T-helper 1 cell treated with Interleukin-12 subunit alpha and Interleukin-12 subunit beta and Interleukin-4 antibody, amounts not matched to agents 30 ng/mL and 1 ng/mL, for 36 hours (primary cell): Measurements from ENCODE around the gene ADGRB3. TPM values are rescaled to one million over a fixed set of nuclear protein-coding genes. Genes with fewer than 3 reads are reported as not detected.
"Not testable (repeated sequence)": the region's sequence is repeated elsewhere in the genome, so short reads cannot be mapped to it uniquely, and the experiment has no call there.

Experiments used
- intact Hi-C: fragments of 100-400 bp; cut with micrococcal nuclease; formaldehyde crosslinking; loops from one replicate; pipeline ENCODE4 v1.15.1; 2024
- total RNA-seq: library from RNA; stranded (reverse); gene quantifications from 2 replicates; pipeline ENCODE4 v1.2.3, GENCODE V29; 2022

Gene ADGRB3
- total RNA-seq, 1 donor from 2014 or later: not detected

DNA sequence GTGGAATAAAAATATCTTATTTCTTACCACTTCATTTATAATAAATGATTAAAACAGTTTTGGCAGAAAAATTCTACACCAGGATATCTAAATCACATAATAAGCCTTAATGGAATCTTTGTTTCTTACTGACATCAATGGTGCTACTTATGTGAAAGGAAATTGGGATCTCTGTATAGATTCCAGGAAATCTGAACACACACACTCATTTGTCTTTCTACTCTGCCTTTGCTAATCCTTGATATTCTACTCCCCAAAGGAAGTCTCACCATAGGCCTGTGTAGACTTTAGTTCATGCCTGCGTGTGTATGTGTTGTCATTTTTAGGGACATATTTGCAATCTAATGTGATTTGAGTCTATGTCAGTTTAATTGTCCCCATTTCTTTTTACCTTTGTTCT lies 7.9 kb downstream of the ADGRB3 start:
- intact Hi-C loops: no loop called here

DNA sequence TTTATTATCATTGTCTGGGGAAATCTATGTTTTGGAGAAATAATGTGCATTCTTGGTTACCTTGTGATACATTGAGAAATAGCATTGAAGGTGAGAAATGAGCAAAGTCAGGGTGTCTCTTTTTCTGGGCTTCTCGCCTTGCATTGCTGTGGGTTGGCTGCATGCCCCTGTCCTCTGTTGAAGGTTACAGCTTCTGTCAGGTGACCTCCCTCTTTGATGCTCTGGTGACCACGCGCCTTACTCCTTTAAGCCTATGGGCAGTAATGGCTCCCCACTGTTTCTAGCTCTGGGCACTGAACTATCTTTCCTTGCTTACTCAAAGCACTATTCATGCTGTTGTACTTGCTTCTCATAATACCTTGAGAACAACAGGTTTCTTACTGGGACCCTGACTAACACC lies 14.6 kb downstream of the ADGRB3 start:
- intact Hi-C loops: no loop called here

- intact Hi-C loops: no loop called here
Measured at GRCh38 chr6:68650142-68650541, 15.1 kb downstream of the ADGRB3 start.

DNA sequence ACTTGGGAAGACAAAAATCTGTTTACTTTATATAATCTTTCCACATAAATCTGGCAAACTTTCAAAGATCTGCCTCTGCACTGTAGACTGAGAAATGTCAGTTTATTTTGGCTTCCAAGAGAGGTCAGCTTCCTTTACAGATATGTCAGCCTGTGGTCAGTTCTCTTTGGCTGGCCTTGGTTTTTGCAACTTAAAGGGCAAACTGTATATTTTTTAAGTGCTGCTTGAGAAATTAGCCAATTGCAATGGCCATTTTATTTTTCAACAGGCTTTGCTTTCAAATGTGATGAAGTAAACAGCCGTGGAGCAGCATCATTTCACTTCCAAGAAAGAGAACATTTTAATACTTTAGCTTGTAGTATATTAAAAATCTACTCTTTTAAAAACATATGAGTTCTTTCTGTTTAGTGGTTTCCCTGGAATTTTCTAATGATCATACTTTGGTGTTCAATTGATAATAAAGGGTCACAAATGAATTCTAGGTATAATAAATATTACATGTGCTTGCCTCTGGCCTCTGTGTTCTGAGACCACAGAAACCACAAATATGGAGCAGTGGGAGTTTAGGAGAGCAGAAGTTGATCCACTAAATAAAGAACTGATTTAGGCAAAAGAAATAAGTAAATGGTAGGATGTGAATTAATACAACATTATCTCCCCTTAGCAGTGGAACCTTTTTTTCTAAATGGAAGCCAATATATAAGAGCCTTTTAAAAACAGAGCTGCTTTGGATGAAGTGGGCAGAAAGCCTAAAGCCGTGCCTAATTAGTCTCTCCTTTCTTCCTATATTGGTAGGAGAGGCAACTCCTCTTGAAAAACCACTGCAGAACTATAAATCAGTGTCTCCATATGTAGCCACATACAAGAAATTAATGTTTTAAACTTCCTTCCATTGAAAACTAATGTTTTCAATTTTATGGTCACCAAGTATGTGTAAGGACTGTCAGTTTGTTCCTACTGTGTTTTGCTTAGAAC lies 16.2 kb downstream of the ADGRB3 start:
- intact Hi-C loops: no loop called here

DNA sequence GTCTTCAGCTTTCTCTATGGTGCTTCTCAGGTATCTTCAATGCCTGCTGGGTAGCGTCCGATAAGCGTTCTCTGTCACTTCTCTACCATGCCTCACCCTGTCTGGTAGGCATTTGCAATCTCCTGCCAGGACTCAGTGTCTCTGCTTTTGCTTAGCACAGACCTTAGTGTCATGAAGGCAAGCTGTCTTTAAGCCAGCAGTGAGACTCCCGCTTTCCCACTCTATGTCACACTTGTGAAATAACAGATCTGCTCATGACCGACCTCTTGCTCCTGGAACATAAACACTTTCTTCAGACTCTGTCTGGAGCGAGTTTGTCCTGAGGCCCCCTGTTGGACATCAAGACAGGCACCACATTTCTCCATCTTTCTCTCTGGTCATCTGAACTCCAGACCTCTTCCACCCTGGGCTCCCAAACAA lies 17.0 kb downstream of the ADGRB3 start:
- intact Hi-C loops: no loop called here

DNA sequence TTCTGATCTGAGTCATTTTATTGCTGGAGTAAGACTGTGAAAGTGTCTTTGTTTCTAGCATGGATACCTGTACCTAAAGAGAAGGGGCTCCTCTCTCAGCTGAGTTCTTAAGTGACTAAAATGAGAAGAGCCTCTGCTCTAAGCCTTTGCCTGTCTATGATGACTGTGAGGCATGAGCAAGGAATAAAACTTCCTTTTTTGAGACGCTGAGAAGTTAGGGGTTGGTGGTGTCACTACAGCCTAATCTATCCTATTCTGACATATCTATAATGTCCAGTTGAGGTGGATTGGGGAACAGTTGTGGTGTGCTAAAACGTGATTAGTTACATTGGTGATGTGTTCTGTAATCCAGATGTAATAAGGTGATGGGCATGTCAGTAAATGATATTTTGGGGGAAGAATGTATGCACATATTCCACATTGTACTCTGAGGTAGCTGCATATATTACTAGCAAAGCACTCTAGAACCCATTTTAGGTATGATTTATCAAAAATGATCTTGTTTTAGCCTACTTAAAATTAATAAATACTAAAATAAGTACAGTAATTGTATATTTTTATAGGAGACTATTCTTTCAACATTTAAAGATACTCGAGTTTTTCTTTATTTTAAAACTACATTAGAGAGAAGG lies 18.1 kb downstream of the ADGRB3 start:
- intact Hi-C loops: no loop called here

- intact Hi-C loops: no loop called here
Measured at GRCh38 chr6:68653706-68654089, 18.6 kb downstream of the ADGRB3 start.

- intact Hi-C loops: no loop called here
Measured at GRCh38 chr6:68654134-68654533, 19.1 kb downstream of the ADGRB3 start.

DNA sequence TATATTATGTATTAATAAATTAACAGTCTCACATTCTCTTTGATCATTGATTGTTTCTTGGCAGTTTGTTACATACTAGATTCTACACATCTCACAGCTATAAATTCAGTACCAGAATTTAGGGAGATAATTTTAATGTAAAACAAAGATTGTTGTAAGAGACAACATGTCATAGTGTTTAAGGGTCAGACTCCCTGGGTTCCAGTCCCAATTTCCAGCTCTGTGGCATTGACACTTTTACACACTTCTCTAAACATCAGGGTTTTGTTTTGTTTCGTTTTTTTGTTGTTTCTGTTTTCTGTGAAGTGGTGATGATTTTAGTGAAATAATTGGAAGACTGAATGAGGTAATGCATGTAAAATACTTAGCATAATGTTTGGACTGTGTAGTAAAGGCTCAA lies 19.9 kb downstream of the ADGRB3 start:
- intact Hi-C loops: no loop called here

GRCh38 chr6:68657374-68658139 lies 22.5 kb downstream of the ADGRB3 start:
- intact Hi-C loops: no loop called here

- intact Hi-C loops: no loop called here
Measured at GRCh38 chr6:68658338-68658737, 23.3 kb downstream of the ADGRB3 start.

GRCh38 chr6:68673255-68673654 lies 38.2 kb downstream of the ADGRB3 start:
- intact Hi-C loops: no loop called here

- intact Hi-C loops: no loop called here
Measured at GRCh38 chr6:68675548-68675947, 40.5 kb downstream of the ADGRB3 start.

DNA sequence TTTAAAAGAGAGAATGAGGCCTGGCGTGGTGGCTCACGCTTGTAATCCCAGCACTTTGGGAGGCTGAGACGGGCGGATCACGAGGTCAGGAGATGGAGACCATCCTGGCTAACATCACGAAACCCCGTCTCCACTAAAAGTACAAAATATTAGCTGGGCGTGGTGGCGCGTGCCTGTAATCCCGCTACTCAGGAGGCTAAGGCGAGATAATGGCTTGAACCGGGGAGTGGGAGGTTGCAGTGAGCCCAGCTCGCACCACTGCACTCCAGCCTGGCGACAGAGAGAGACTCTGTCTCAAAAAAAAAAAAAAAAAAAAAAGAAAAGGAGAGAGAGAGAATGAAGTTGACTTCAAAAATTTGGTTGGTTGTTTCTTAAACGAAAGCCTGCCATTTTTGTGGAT lies 41.0 kb downstream of the ADGRB3 start:
- intact Hi-C loops: not testable (repeated sequence)

- intact Hi-C loops: no loop called here
Measured at GRCh38 chr6:68677058-68677457, 42.0 kb downstream of the ADGRB3 start.

DNA sequence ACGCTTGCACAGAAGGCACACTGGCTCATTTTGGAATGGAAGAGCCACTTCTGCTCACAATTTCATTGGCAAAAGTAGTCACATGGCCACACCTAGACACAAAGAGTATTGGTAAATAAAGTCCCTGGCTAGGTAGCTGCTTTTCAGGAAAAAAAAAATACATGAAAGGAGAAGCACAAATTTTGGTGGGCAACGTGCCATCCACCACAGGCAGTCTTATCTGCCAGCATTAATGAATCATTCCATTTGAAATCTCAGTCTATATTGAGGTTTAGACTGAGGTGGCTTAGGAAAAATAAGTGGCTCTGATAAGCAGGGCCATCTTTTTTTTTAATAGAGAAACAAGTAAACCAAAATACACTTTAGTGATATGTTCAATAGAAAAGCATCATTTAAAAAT lies 44.3 kb downstream of the ADGRB3 start:
- intact Hi-C loops: no loop called here

DNA sequence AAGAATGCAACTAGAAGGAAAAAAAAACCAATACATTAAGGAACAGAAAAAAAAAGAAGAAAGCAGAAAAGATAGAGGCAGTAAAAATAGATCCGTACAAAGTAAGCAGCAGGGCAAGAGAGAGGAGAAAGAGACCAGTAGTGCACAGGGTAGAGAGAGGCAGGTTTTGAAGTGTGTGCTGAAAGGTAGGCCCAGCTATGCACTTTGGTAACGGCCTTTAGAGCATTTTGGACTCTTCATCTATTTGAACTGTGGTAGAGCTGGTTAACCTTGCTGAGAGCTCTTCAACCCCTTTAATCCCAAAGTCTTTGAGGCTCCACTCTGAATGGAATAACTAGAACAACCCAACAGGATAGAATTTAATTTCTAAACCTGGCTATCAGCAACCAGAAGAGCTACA lies 45.2 kb downstream of the ADGRB3 start:
- intact Hi-C loops: no loop called here

DNA sequence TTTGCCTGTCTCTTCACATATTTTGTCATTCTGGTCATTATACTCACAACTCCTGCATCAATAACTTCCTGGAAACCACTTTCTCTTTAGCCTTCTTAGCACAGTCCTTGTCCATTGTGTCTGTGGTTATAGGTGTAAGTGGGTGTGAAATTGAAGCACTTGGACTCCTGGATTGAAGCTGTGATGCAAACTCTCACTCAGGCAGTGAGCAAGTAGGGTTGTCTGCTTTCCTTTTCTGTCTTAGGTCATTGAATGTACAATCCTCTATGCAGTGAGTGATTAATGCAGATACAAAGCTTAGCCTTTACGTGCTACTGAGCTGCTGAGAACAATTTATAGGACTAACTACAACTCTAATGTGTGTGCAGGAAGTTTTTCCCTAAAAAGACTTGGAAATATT lies 54.8 kb downstream of the ADGRB3 start:
- intact Hi-C loops: no loop called here

DNA sequence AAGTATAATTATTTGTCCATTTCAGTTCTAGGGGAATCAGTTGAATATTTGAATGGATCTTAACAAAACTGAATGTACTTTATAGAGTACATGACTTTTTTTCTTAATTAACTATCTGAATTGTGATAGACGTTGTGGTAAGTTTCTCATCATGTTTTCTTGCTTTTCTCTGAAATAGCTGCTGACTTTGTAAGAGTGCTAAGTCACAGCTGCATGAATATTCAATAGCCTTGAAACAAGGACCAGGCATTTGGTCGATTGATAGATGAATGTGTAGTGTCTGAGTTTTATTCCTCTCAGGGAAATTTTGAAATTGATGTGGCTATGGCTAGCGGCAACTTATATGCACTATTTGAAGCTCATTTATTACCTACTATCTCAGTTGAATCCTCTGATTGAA lies 56.0 kb downstream of the ADGRB3 start:
- intact Hi-C loops: no loop called here

DNA sequence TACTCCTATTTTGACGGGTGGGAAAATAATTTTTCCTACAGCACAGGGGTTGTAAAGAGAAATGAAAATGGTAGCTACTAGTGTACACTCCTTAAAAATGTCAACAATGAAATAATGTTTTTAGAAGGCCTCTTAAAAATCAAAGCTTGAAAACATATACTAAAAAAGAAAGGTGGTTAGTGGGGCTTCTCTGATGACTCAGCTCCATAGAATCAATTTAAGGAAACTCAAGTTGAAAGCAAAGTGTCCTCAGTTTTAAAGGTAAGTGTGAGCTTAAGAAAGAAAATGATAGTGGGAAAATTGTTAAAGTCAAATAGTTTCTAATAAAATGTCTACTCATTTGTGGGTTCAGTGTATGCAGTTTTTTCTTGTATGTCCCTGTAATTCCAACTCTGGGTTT lies 58.2 kb downstream of the ADGRB3 start:
- intact Hi-C loops: no loop called here

DNA sequence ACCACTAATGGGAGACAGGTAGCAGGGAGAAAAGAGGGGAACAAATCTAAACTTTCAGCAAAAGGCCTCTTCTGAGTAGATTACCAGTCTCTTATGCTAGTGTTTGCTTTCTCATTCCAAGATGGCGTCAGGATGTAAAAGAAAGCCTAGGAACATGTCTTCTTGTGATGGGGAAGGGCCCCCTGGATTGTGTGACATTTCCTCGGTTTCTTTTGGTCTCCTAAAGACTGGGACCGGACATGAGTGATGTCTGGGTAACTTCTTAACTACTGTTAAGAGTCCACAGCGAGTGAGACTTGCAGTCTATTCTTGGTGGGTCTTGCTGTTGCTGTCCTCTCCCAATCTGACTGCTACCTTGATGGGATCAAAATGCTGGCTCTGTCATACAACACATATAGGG lies 60.3 kb downstream of the ADGRB3 start:
- intact Hi-C loops: no loop called here

DNA sequence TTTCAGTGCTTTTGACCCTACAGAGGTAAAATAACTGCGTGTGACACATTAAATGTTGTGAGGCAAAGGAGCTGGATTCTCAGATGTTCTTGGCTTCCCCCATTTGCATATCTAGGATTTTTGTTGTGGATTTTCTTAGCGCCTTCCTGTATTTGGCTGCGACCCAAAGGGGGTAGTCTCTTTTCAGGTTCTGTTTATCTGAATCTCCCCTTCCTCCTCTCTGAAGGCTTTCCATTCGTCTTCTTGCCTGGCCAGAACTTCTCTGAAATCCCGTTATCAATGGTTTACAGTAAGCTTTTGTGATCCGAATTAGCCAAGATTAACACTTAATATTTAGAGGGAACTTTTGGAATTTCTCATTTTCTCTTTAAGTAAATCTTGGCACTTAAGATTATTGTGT lies 60.8 kb downstream of the ADGRB3 start:
- intact Hi-C loops: no loop called here
